IMR-90 (cell line): ENCODE data around the gene PRR14L. TPM values are rescaled to one million over a fixed set of nuclear protein-coding genes. Genes with fewer than 3 reads are reported as not detected.

Experiments
- ATAC-seq: fragments of 200-7000 bp; cut with Tn5 transposase; 2 replicates; pipeline ENCODE4 v1.9.1; 2020; ENCODE audit warnings: low read depth, mild to moderate bottlenecking, moderate library complexity
- BruUV-seq: library from RNA; stranded (reverse); fragments of 400-500 nt; replicated peaks from 2 replicates; lab custom pipeline; 2021; lab: Mats Ljungman, UMichigan
- CTCF ChIA-PET: fragments of 300-600 bp; formaldehyde crosslinking; extraction: SDS; loops from one replicate; lab custom pipeline; 2021; ENCODE audit warnings: antibody characterized with exemption; lab: Yijun Ruan, JAX
- POLR2A ChIA-PET: fragments of 300-600 bp; sonication (Branson Sonifier 250); formaldehyde crosslinking; loops from one replicate; lab custom pipeline; 2022; ENCODE audit warnings: antibody characterized with exemption; ENCODE audit not compliant: unreplicated experiment; lab: Charles Lee
- DNase-seq: peaks from one replicate; pipeline ENCODE4 v3.0.0; 2013
- H2AFZ ChIP-seq: replicated peaks from 2 replicates; pipeline ENCODE3; 2013; ENCODE audit warnings: low read length, mild to moderate bottlenecking; ENCODE audit not compliant: poor library complexity
- H2AK5ac ChIP-seq: 2 replicates; pipeline ENCODE4 v1.6.1; 2013; ENCODE audit warnings: low read depth, low read length, inconsistent platforms
- H2AK9ac ChIP-seq: replicated peaks from 2 replicates; pipeline ENCODE3; 2013; ENCODE audit warnings: mild to moderate bottlenecking, low read depth, low read length, moderate library complexity; ENCODE audit not compliant: poor library complexity
- H2BK120ac ChIP-seq: 2 replicates; pipeline ENCODE4 v1.6.1; 2013; ENCODE audit warnings: low read depth, low read length, inconsistent platforms
- H2BK15ac ChIP-seq: 3 replicates; pipeline ENCODE4 v1.6.1; 2013; ENCODE audit warnings: low read depth, low read length, inconsistent platforms
- H2BK20ac ChIP-seq: 2 replicates; pipeline ENCODE4 v1.6.1; 2013; ENCODE audit warnings: low read depth, mild to moderate bottlenecking, inconsistent platforms, low read length, moderate library complexity
- H2BK5ac ChIP-seq: 2 replicates; pipeline ENCODE4 v1.6.1; 2013; ENCODE audit warnings: mild to moderate bottlenecking, low read depth, low read length, inconsistent platforms; ENCODE audit not compliant: poor library complexity, severe bottlenecking
- H3K14ac ChIP-seq: replicated peaks from 2 replicates; pipeline ENCODE4 v1.6.1; 2013; ENCODE audit warnings: low read depth, low read length, inconsistent platforms
- H3K18ac ChIP-seq: 2 replicates; pipeline ENCODE4 v1.6.1; 2013; ENCODE audit warnings: low read depth, low read length, control low read depth
- H3K23ac ChIP-seq: 2 replicates; pipeline ENCODE4 v1.6.1; 2013; ENCODE audit warnings: low read depth, low read length, inconsistent platforms
- H3K27ac ChIP-seq: 2 replicates; pipeline ENCODE4 v1.5.1; 2013; ENCODE audit warnings: mild to moderate bottlenecking, control low read depth, low read length; ENCODE audit not compliant: insufficient read depth
- H3K27me3 ChIP-seq: 2 replicates; pipeline ENCODE4 v1.6.1; 2013; ENCODE audit warnings: low read length; ENCODE audit not compliant: control insufficient read depth, insufficient read depth
- H3K36me3 ChIP-seq: 2 replicates; pipeline ENCODE4 v1.6.1; 2013; ENCODE audit warnings: low read length, mixed read lengths; ENCODE audit not compliant: control insufficient read depth, insufficient read depth
- H3K4ac ChIP-seq: 2 replicates; pipeline ENCODE4 v1.6.1; 2013; ENCODE audit warnings: low read depth, low read length, inconsistent platforms
- H3K4me1 ChIP-seq: 2 replicates; pipeline ENCODE4 v1.6.1; 2013; ENCODE audit warnings: low read length, mixed read lengths; ENCODE audit not compliant: control insufficient read depth, insufficient read depth
- H3K4me2 ChIP-seq: 2 replicates; pipeline ENCODE4 v1.6.1; 2013; ENCODE audit warnings: low read depth, mild to moderate bottlenecking, control low read depth, low read length, moderate library complexity
- H3K4me3 ChIP-seq: 2 replicates; pipeline ENCODE4 v1.5.1; 2013; ENCODE audit warnings: low read depth, mild to moderate bottlenecking, control low read depth, low read length, moderate library complexity; ENCODE audit not compliant: insufficient read depth
- H3K56ac ChIP-seq: 2 replicates; pipeline ENCODE4 v1.6.1; 2013; ENCODE audit warnings: low read length, inconsistent platforms; ENCODE audit not compliant: insufficient read depth; ENCODE audit errors: extremely low read depth
- H3K79me1 ChIP-seq, 2 experiments: 2 replicates each; pipeline ENCODE4 v1.6.1; 2013; ENCODE audit warnings: low read length in 2 of 2, inconsistent platforms in 1 of 2, low read depth in 1 of 2
- H3K9ac ChIP-seq: 2 replicates; pipeline ENCODE4 v1.6.1; 2013; ENCODE audit warnings: low read depth, low read length, control low read depth
- H3K9me1 ChIP-seq: 2 replicates; pipeline ENCODE4 v1.6.1; 2013; ENCODE audit warnings: low read length, inconsistent platforms; ENCODE audit not compliant: insufficient read depth
- H3K9me3 ChIP-seq: 2 replicates; pipeline ENCODE4 v1.6.1; 2013; ENCODE audit warnings: low read length; ENCODE audit not compliant: control insufficient read depth, insufficient read depth
- H4K20me1 ChIP-seq: 2 replicates; pipeline ENCODE4 v1.6.1; 2013; ENCODE audit warnings: low read length, inconsistent platforms; ENCODE audit not compliant: insufficient read depth
- H4K5ac ChIP-seq: 2 replicates; pipeline ENCODE4 v1.6.1; 2013; ENCODE audit warnings: mild to moderate bottlenecking, low read depth, low read length, control low read depth
- H4K8ac ChIP-seq, 2 experiments: 2 replicates each; pipeline ENCODE4 v1.6.1; 2013; ENCODE audit warnings: low read depth in 2 of 2, low read length in 2 of 2, control low read depth in 1 of 2, inconsistent platforms in 1 of 2
- H4K91ac ChIP-seq: 2 replicates; pipeline ENCODE4 v1.6.1; 2013; ENCODE audit warnings: low read depth, low read length, inconsistent platforms; ENCODE audit not compliant: insufficient read depth
- BHLHE40 ChIP-seq: fragments of 150-350 bp; IDR thresholded peaks from 2 replicates; pipeline ENCODE4 v1.6.1; 2016; ENCODE audit warnings: mild to moderate bottlenecking, low read depth, low read length
- CEBPB ChIP-seq: IDR thresholded peaks from 2 replicates; pipeline ENCODE4 v1.6.1; 2012; ENCODE audit warnings: low read depth, low read length, improper control_type of control experiment
- CHD1 ChIP-seq: IDR thresholded peaks from 2 replicates; pipeline ENCODE4 v1.6.1; 2012; ENCODE audit warnings: low read depth, low read length, improper control_type of control experiment
- CTCF ChIP-seq: conservative IDR thresholded peaks from 2 replicates; pipeline ENCODE4 v1.5.1; 2012; ENCODE audit warnings: mild to moderate bottlenecking, low read depth, low read length, improper control_type of control experiment
- ELK1 ChIP-seq: fragments of 150-350 bp; IDR thresholded peaks from 2 replicates; pipeline ENCODE4 v1.6.1; 2016; ENCODE audit warnings: low read depth, mild to moderate bottlenecking, low read length, moderate library complexity, borderline replicate concordance
- FOS ChIP-seq: fragments of 150-350 bp; IDR thresholded peaks from 2 replicates; pipeline ENCODE4 v1.6.1; 2016; ENCODE audit warnings: low read depth, low read length
- MAFK ChIP-seq: IDR thresholded peaks from 2 replicates; pipeline ENCODE4 v1.6.1; 2012; ENCODE audit warnings: low read depth, low read length, improper control_type of control experiment
- MAZ ChIP-seq: IDR thresholded peaks from 2 replicates; pipeline ENCODE4 v1.6.1; 2012; ENCODE audit warnings: low read depth, mild to moderate bottlenecking, low read length, improper control_type of control experiment, moderate library complexity, borderline replicate concordance
- MXI1 ChIP-seq: IDR thresholded peaks from 2 replicates; pipeline ENCODE4 v1.6.1; 2012; ENCODE audit warnings: low read depth, mild to moderate bottlenecking, low read length, moderate library complexity, borderline replicate concordance
- NFE2L2 ChIP-seq: fragments of 150-350 bp; IDR thresholded peaks from 2 replicates; pipeline ENCODE4 v1.6.1; 2016; ENCODE audit warnings: low read depth, mild to moderate bottlenecking, low read length
- POLR2A ChIP-seq: IDR thresholded peaks from 2 replicates; pipeline ENCODE4 v1.6.1; 2012; ENCODE audit warnings: mild to moderate bottlenecking, low read depth, low read length
- RAD21 ChIP-seq: IDR thresholded peaks from 2 replicates; pipeline ENCODE4 v1.6.1; 2012; ENCODE audit warnings: low read length, improper control_type of control experiment
- RCOR1 ChIP-seq: IDR thresholded peaks from 2 replicates; pipeline ENCODE4 v1.6.1; 2012; ENCODE audit warnings: mild to moderate bottlenecking, low read length, improper control_type of control experiment; ENCODE audit not compliant: insufficient replicate concordance
- RFX5 ChIP-seq: IDR thresholded peaks from 2 replicates; pipeline ENCODE4 v1.8.0; 2012; ENCODE audit warnings: low read depth, mild to moderate bottlenecking, low read length, moderate library complexity
- SMC3 ChIP-seq: fragments of 150-350 bp; IDR thresholded peaks from 2 replicates; pipeline ENCODE4 v1.6.1; 2016; ENCODE audit warnings: low read depth, mild to moderate bottlenecking, antibody characterized with exemption, low read length, moderate library complexity
- USF2 ChIP-seq: fragments of 150-350 bp; IDR thresholded peaks from 2 replicates; pipeline ENCODE4 v1.6.1; 2017; ENCODE audit warnings: mild to moderate bottlenecking, antibody characterized with exemption, low read length, low read depth
- WGBS, 2 experiments: methylation state at CpG; one replicate each; pipeline versions ENCODE4 v1.1.5 to v1.1.7; 2013; ENCODE audit warnings: missing lambda C conversion rate in 2 of 2; ENCODE audit not compliant: insufficient read length in 1 of 2; ENCODE audit errors: extremely low coverage in 2 of 2; 5-methylcytosine and 5-hydroxymethylcytosine counted together
- dilution Hi-C: fragments of 300-500 bp; cut with HindIII; formaldehyde crosslinking; loops from one replicate; pipeline ENCODE4 v1.14.3; 2018; ENCODE audit warnings: low sequenced_read_pairs; ENCODE audit not compliant: unreplicated experiment
- in situ Hi-C: fragments of 300-500 bp; cut with MboI; formaldehyde crosslinking; loops from 3 replicates; pipeline ENCODE4 v1.14.3; 2019; ENCODE audit warnings: low sequenced_read_pairs, inconsistent platforms, mixed read lengths
- intact Hi-C: fragments of 100-400 bp; cut with micrococcal nuclease; formaldehyde crosslinking; loops from 2 replicates; pipeline ENCODE4 v1.10.0; 2022
- polyA plus RNA-seq, 3 experiments: library from polyadenylated mRNA; depleted of rRNA; stranded (reverse); fragments of >200 nt; gene quantifications; 2 replicates each; pipeline ENCODE4 v1.2.3, GENCODE V29; 2012; ENCODE audit warnings: low replicate concordance in 1 of 3
- total RNA-seq: library from RNA; depleted of rRNA; stranded (reverse); fragments of >200 nt; gene quantifications from 2 replicates; pipeline ENCODE4 v1.2.3, GENCODE V29; 2012

The PRR14L gene
- total and polyA plus RNA-seq, 2 of the 4 experiments (the other 2 are of a cell fraction) = 9.0 to 19.7 TPM

- dilution Hi-C loops (no loop called here), intact Hi-C loops (no loop called here), in situ Hi-C loops (no loop called here)
- no peaks in the 10 kb centered on the region for H3K79me1 ChIP-seq
- no peaks in the 10 kb centered on the region for H3K4me1 ChIP-seq
- H3K9ac ChIP-seq = no peak overlapping the region
- DNase-seq = no peak
- no peak overlapping the region for H4K91ac ChIP-seq
- no peak overlapping the region for H3K18ac ChIP-seq
- H2BK20ac ChIP-seq = no peak overlapping the region
- H3K14ac ChIP-seq = no peak overlapping the region
- H4K5ac ChIP-seq = no peak overlapping the region
- H4K20me1 ChIP-seq = no peaks in the 10 kb centered on the region; the same call in 1 of the 2 replicates
- H2BK5ac ChIP-seq = no peak overlapping the region
- no TSS peak for BruUV-seq
- H3K9me3 ChIP-seq = no peaks in the 10 kb centered on the region
- H3K27me3 ChIP-seq = no peaks in the 10 kb centered on the region
- H2AK5ac ChIP-seq = no peak overlapping the region
- H3K4ac ChIP-seq = no peak overlapping the region
- ChIA-PET CTCF (interaction anchor here (1.1 kb wide), 1 partner anchor 640 kb away, joined by 3 read pairs; no protein-coding TSS in a partner anchor), POLR2A (no interaction called here)
- no peak for ATAC-seq
- H4K8ac ChIP-seq = no peak overlapping the region
- no peaks in the 10 kb centered on the region for H3K9me1 ChIP-seq
- no peak overlapping the region for H2AFZ ChIP-seq
- no peak overlapping the region for H3K4me3 ChIP-seq
- H2BK15ac ChIP-seq = no peak overlapping the region
- H2AK9ac ChIP-seq = no peak overlapping the region
- H3K27ac ChIP-seq = no peak overlapping the region
- no peak overlapping the region for H3K56ac ChIP-seq
- TF ChIP-seq FOS (no peak), MAZ (no peak), CEBPB (no peak), BHLHE40 (no peak), CTCF (no peak), CHD1 (no peak), RAD21 (no peak), MAFK (no peak), ELK1 (no peak), USF2 (no peak), NFE2L2 (no peak), RCOR1 (no peak), SMC3 (no peak), MXI1 (no peak), POLR2A (no peak), RFX5 (no peak)
- H3K36me3 ChIP-seq = peaks cover 19% of the 10 kb centered on the region
- H2BK120ac ChIP-seq = no peak overlapping the region
- WGBS, 2 experiments = 95% methylated on average over 3 of the region's 4 CpGs; no CpG with 5 or more reads in 1 of the 2 experiments
- no peak overlapping the region for H3K23ac ChIP-seq
- no peak overlapping the region for H3K4me2 ChIP-seq
These were observed 18.6 kb upstream of the PRR14L start for GRCh38 chr22:31768422-31769059.
